Measurements from ENCODE around the gene DLG1.

The DLG1 gene

GRCh38 chr3:197298341-197298944 is at the start of gene DLG1:
TSS of gene DLG1 (minus strand) at chr3:197298612. CDS start at chr3:197297204, 1,408 bp downstream.
- H3K27me3 ChIP-seq (ENCODE audit: low read depth), result no peaks in the 10 kb centered on the region
- in situ Hi-C loops (cut with MboI; ENCODE audit: low sequenced_read_pairs), result no loop called here
- peaks cover 26% of the 10 kb centered on the region for H3K4me1 ChIP-seq
- peak within 1 kb of the TSS; percentile 74 for H3K4me3 ChIP-seq
- DNase-seq (ENCODE audit: low spot score in 2 of 2), result peak; percentile 96 to 97
- peaks cover 15% of the 10 kb centered on the region for H3K36me3 ChIP-seq (replicated peaks)
- H3K9me3 ChIP-seq, result no peaks in the 10 kb centered on the region

- Histone ChIP-seq H3K4me1 (no peaks in the 10 kb centered on the region), H3K36me3 (replicated peaks) (no peaks in the 10 kb centered on the region), H3K27me3 (ENCODE audit: low read depth) (no peaks in the 10 kb centered on the region), H3K4me3 (no peak overlapping the region), H3K9me3 (no peaks in the 10 kb centered on the region)
- in situ Hi-C loops (cut with MboI; ENCODE audit: low sequenced_read_pairs), result no loop called here
- DNase-seq (ENCODE audit: low spot score in 2 of 2), result no peak
Measured at GRCh38 chr3:197348014-197348413, 49.6 kb upstream of the DLG1 start.

GRCh38 chr3:197345390-197345789 is 47.0 kb upstream of the DLG1 start:
- no peaks in the 10 kb centered on the region for H3K9me3 ChIP-seq
- no peaks in the 10 kb centered on the region for H3K36me3 ChIP-seq (replicated peaks)
- in situ Hi-C loops (cut with MboI; ENCODE audit: low sequenced_read_pairs), result no loop called here
- no peaks in the 10 kb centered on the region for H3K4me1 ChIP-seq
- DNase-seq (ENCODE audit: low spot score in 2 of 2), result no peak
- H3K27me3 ChIP-seq (ENCODE audit: low read depth), result no peaks in the 10 kb centered on the region
- H3K4me3 ChIP-seq, result no peak overlapping the region

- no peaks in the 10 kb centered on the region for H3K4me1 ChIP-seq
- H3K4me3 ChIP-seq, result no peak overlapping the region
- no peak for DNase-seq (ENCODE audit: low spot score in 2 of 2)
- no peaks in the 10 kb centered on the region for H3K27me3 ChIP-seq (ENCODE audit: low read depth)
- in situ Hi-C loops (cut with MboI; ENCODE audit: low sequenced_read_pairs), result no loop called here
- no peaks in the 10 kb centered on the region for H3K9me3 ChIP-seq
- no peaks in the 10 kb centered on the region for H3K36me3 ChIP-seq (replicated peaks)
Measured at GRCh38 chr3:197344582-197345318, 46.3 kb upstream of the DLG1 start.

GRCh38 chr3:197343656-197344408 is 45.4 kb upstream of the DLG1 start:
- no peaks in the 10 kb centered on the region for H3K27me3 ChIP-seq (ENCODE audit: low read depth)
- DNase-seq (ENCODE audit: low spot score in 2 of 2), result no peak
- H3K4me3 ChIP-seq, result no peak overlapping the region
- no peaks in the 10 kb centered on the region for H3K9me3 ChIP-seq
- no peaks in the 10 kb centered on the region for H3K36me3 ChIP-seq (replicated peaks)
- H3K4me1 ChIP-seq, result no peaks in the 10 kb centered on the region
- in situ Hi-C loops (cut with MboI; ENCODE audit: low sequenced_read_pairs), result no loop called here

- Histone ChIP-seq H3K4me1 (no peaks in the 10 kb centered on the region), H3K4me3 (no peak overlapping the region), H3K9me3 (no peaks in the 10 kb centered on the region), H3K27me3 (ENCODE audit: low read depth) (no peaks in the 10 kb centered on the region), H3K36me3 (replicated peaks) (no peaks in the 10 kb centered on the region)
- no peak for DNase-seq (ENCODE audit: low spot score in 2 of 2)
- in situ Hi-C loops (cut with MboI; ENCODE audit: low sequenced_read_pairs), result no loop called here
Measured at GRCh38 chr3:197343111-197343510, 44.7 kb upstream of the DLG1 start.

GRCh38 chr3:197340521-197340871 is 42.1 kb upstream of the DLG1 start:
- in situ Hi-C loops (cut with MboI; ENCODE audit: low sequenced_read_pairs), result no loop called here

GRCh38 chr3:197339841-197340520 is 41.6 kb upstream of the DLG1 start:
- DNase-seq (ENCODE audit: low spot score in 2 of 2), result no peak
- no peaks in the 10 kb centered on the region for H3K4me1 ChIP-seq
- H3K4me3 ChIP-seq, result no peak overlapping the region
- no peaks in the 10 kb centered on the region for H3K36me3 ChIP-seq (replicated peaks)
- in situ Hi-C loops (cut with MboI; ENCODE audit: low sequenced_read_pairs), result no loop called here
- H3K9me3 ChIP-seq, result no peaks in the 10 kb centered on the region
- H3K27me3 ChIP-seq (ENCODE audit: low read depth), result no peaks in the 10 kb centered on the region

More at GRCh38 chr3:197340521-197340871, 42.1 kb upstream of the DLG1 start:
- no peaks in the 10 kb centered on the region for H3K36me3 ChIP-seq (replicated peaks)
- no peaks in the 10 kb centered on the region for H3K4me1 ChIP-seq
- H3K4me3 ChIP-seq, result no peak overlapping the region
- DNase-seq (ENCODE audit: low spot score in 2 of 2), result no peak
- no peaks in the 10 kb centered on the region for H3K27me3 ChIP-seq (ENCODE audit: low read depth)
- H3K9me3 ChIP-seq, result no peaks in the 10 kb centered on the region

GRCh38 chr3:197338586-197338985 is 40.2 kb upstream of the DLG1 start:
- Histone ChIP-seq H3K4me1 (no peaks in the 10 kb centered on the region), H3K4me3 (no peak overlapping the region), H3K36me3 (replicated peaks) (no peaks in the 10 kb centered on the region), H3K27me3 (ENCODE audit: low read depth) (no peaks in the 10 kb centered on the region), H3K9me3 (no peaks in the 10 kb centered on the region)
- in situ Hi-C loops (cut with MboI; ENCODE audit: low sequenced_read_pairs), result no loop called here
- DNase-seq (ENCODE audit: low spot score in 2 of 2), result no peak

- in situ Hi-C loops (cut with MboI; ENCODE audit: low sequenced_read_pairs), result no loop called here
- no peak for DNase-seq (ENCODE audit: low spot score in 2 of 2)
- no peaks in the 10 kb centered on the region for H3K27me3 ChIP-seq (ENCODE audit: low read depth)
- no peaks in the 10 kb centered on the region for H3K9me3 ChIP-seq
- H3K4me1 ChIP-seq, result peaks cover 5% of the 10 kb centered on the region
- H3K4me3 ChIP-seq, result no peak overlapping the region
- no peaks in the 10 kb centered on the region for H3K36me3 ChIP-seq (replicated peaks)
Measured at GRCh38 chr3:197337656-197338055, 39.2 kb upstream of the DLG1 start.

GRCh38 chr3:197337214-197337613 is 38.8 kb upstream of the DLG1 start:
- H3K36me3 ChIP-seq (replicated peaks), result no peaks in the 10 kb centered on the region
- H3K4me3 ChIP-seq, result no peak overlapping the region
- no peaks in the 10 kb centered on the region for H3K9me3 ChIP-seq
- H3K4me1 ChIP-seq, result peaks cover 8% of the 10 kb centered on the region
- no peak for DNase-seq (ENCODE audit: low spot score in 2 of 2)
- H3K27me3 ChIP-seq (ENCODE audit: low read depth), result no peaks in the 10 kb centered on the region
- in situ Hi-C loops (cut with MboI; ENCODE audit: low sequenced_read_pairs), result no loop called here

GRCh38 chr3:197336348-197336747 is 37.9 kb upstream of the DLG1 start:
- Histone ChIP-seq H3K4me1 (peaks cover 8% of the 10 kb centered on the region), H3K36me3 (replicated peaks) (no peaks in the 10 kb centered on the region), H3K4me3 (no peak overlapping the region), H3K9me3 (no peaks in the 10 kb centered on the region), H3K27me3 (ENCODE audit: low read depth) (no peaks in the 10 kb centered on the region)
- in situ Hi-C loops (cut with MboI; ENCODE audit: low sequenced_read_pairs), result no loop called here
- no peak for DNase-seq (ENCODE audit: low spot score in 2 of 2)

GRCh38 chr3:197335428-197336132 is 37.2 kb upstream of the DLG1 start:
- Histone ChIP-seq H3K4me3 (no peak overlapping the region), H3K9me3 (no peaks in the 10 kb centered on the region), H3K4me1 (peaks cover 8% of the 10 kb centered on the region), H3K36me3 (replicated peaks) (no peaks in the 10 kb centered on the region), H3K27me3 (ENCODE audit: low read depth) (no peaks in the 10 kb centered on the region)
- no peak for DNase-seq (ENCODE audit: low spot score in 2 of 2)
- in situ Hi-C loops (cut with MboI; ENCODE audit: low sequenced_read_pairs), result no loop called here
